Lower lobe of right lung (tissue), 2 donors: ENCODE data around the gene FGD3. TPM values are rescaled to one million over a fixed set of nuclear protein-coding genes. Genes with fewer than 3 reads are reported as not detected.

Source experiments
- ATAC-seq, 2 donors: fragments of 200-7000 bp; cut with Tn5 transposase; one replicate each; pipeline ENCODE4 v1.9.1; 2020 to 2022; ENCODE audit warnings: mild to moderate bottlenecking in 2 of 2, moderate library complexity in 2 of 2
- DNase-seq: peaks from one replicate; pipeline ENCODE4 v3.0.0-alpha.2; 2020
- H3K27ac ChIP-seq: fragments of 200-600 bp; one replicate; pipeline ENCODE4 v1.8.0; 2022
- H3K27me3 ChIP-seq: fragments of 200-600 bp; one replicate; pipeline ENCODE4 v1.8.0; 2022; ENCODE audit warnings: low read depth
- H3K36me3 ChIP-seq: fragments of 200-600 bp; one replicate; pipeline ENCODE4 v1.8.0; 2022; ENCODE audit warnings: mild to moderate bottlenecking
- H3K4me1 ChIP-seq: fragments of 200-600 bp; one replicate; pipeline ENCODE4 v1.8.0; 2022
- H3K4me3 ChIP-seq: fragments of 200-600 bp; one replicate; pipeline ENCODE4 v1.8.0; 2022; ENCODE audit warnings: mild to moderate bottlenecking
- H3K9me3 ChIP-seq: fragments of 200-600 bp; one replicate; pipeline ENCODE4 v1.8.0; 2022
- CTCF ChIP-seq: fragments of 200-600 bp; IDR thresholded peaks from one replicate; pipeline ENCODE4 v1.8.0; 2022; ENCODE audit warnings: antibody characterized with exemption, mild to moderate bottlenecking
- intact Hi-C: fragments of 100-400 bp; cut with DNase I; formaldehyde crosslinking; loops from one replicate; pipeline ENCODE4 v1.11.0; 2022
- total RNA-seq: library from RNA; stranded (reverse); fragmentation: NEBNext Ultra II Directional; extraction: Animal tissue kit (Norgen Biotek cat#: 25700); gene quantifications from one replicate; pipeline ENCODE4 v1.2.1, GENCODE V29; 2021
- donor health status: DM: no; HTN: yes; CAD: no; lungs with severe emphysema.

Gene FGD3
- total RNA-seq, 1 donor from 2014 or later = 23.9 TPM

GRCh38 chr9:92944921-92945320 lies 2.4 kb upstream of the FGD3 start:
- no peak overlapping the region for H3K4me3 ChIP-seq
- H3K36me3 ChIP-seq = no peaks in the 10 kb centered on the region
- H3K4me1 ChIP-seq = peaks cover 9% of the 10 kb centered on the region
- TF ChIP-seq CTCF = no peak
- intact Hi-C loops = no loop called here
- H3K27ac ChIP-seq = no peak overlapping the region
- DNase-seq (no peak), ATAC-seq (no peak)
- no peaks in the 10 kb centered on the region for H3K9me3 ChIP-seq
- H3K27me3 ChIP-seq = no peaks in the 10 kb centered on the region

GRCh38 chr9:92945796-92946195 lies 1.5 kb upstream of the FGD3 start:
- H3K27ac ChIP-seq = no peak overlapping the region
- TF ChIP-seq CTCF = no peak
- no peak overlapping the region for H3K4me3 ChIP-seq
- intact Hi-C loops = no loop called here
- H3K4me1 ChIP-seq = peaks cover 9% of the 10 kb centered on the region
- no peaks in the 10 kb centered on the region for H3K9me3 ChIP-seq
- ATAC-seq = no peak
- DNase-seq = no peak
- H3K27me3 ChIP-seq = no peaks in the 10 kb centered on the region
- no peaks in the 10 kb centered on the region for H3K36me3 ChIP-seq

DNA sequence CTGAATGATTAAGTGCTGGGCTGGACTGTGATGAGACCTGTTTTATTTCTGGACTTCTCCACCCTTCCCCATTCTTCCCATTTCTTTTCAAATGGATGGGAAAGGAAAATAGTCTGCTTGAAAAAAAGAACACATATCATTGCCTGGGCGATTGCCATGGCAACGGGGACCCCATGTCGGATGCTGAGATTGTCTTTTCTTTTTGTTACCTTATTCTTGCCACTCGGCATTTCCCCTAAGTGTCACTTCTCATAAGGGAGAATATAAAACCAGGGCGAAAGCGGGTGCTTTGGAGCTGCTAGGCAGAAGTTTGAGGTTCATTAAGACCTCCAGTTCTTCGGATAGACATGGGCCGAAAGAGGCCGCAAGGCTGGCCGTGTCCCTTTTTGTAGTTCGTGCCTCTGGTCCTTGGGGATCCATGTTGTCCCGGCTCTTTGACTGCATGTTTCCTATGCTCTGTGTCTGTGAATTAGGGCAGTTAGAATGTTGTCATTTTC lies 763 bp downstream of the FGD3 start:
- ATAC-seq (no peak), DNase-seq (no peak)
- Histone ChIP-seq H3K4me3 (peak overlapping the region; percentile 66), H3K4me1 (peaks cover 16% of the 10 kb centered on the region), H3K9me3 (no peaks in the 10 kb centered on the region), H3K27ac (no peak overlapping the region), H3K27me3 (no peaks in the 10 kb centered on the region), H3K36me3 (no peaks in the 10 kb centered on the region)
- no peak for TF ChIP-seq CTCF
- intact Hi-C loops = no loop called here

GRCh38 chr9:92948632-92949031 lies 1.3 kb downstream of the FGD3 start:
- Histone ChIP-seq H3K9me3 (no peaks in the 10 kb centered on the region), H3K27ac (no peak overlapping the region), H3K36me3 (no peaks in the 10 kb centered on the region), H3K27me3 (no peaks in the 10 kb centered on the region), H3K4me3 (no peak overlapping the region), H3K4me1 (peaks cover 22% of the 10 kb centered on the region)
- DNase-seq = no peak
- TF ChIP-seq CTCF = no peak
- intact Hi-C loops = no loop called here
- ATAC-seq = no peak

DNA sequence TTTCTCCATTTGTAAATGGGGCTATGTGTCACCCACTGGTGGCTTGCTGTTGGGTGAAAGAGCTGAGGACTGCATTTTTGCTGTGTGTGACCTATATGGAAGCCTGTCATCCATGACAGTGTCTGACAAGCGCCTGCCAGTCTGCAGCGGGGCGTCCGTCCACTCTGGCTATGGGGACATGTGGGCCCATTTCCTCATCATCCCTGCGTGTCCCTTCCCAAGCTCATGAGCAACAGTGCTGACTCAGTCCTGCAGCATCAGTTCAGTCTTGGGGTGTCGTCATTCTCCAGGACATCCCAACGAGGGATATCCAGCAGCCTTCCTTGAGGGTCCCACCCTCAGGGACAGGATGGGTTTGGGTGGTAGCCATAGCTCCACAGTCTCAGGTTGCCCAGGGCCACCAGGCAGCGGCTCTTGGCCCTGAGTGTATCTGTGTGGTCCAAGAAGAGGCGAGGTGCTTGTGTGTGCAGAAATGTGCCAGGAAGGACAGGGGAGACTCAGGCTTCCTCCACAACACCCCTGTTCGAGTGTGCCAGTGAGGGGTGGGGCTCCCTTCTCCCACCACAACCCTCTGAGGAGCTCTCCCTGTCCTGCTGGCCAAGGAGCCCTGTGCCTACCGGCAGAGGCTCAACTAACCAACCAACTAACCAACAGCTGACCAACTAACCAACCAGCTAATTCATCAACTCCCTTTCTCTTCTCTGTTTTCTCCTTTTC lies 2.1 kb downstream of the FGD3 start:
- Histone ChIP-seq H3K9me3 (no peaks in the 10 kb centered on the region), H3K27me3 (no peaks in the 10 kb centered on the region), H3K4me1 (peaks cover 30% of the 10 kb centered on the region), H3K36me3 (no peaks in the 10 kb centered on the region), H3K27ac (no peak overlapping the region), H3K4me3 (no peak overlapping the region)
- intact Hi-C loops = no loop called here
- no peak for DNase-seq
- ATAC-seq = no peak
- no peak for TF ChIP-seq CTCF
